Lower leg skin (tissue), 4 donors: Measurements from ENCODE around the gene DHX30. TPM values are rescaled to one million over a fixed set of nuclear protein-coding genes. Genes with fewer than 3 reads are reported as not detected.

Experiments used
- DNase-seq, 2 donors: peaks; one replicate each; pipeline ENCODE4 v3.0.0-alpha.2; 2019; ENCODE audit warnings: low spot score in 2 of 2
- H3K4me3 ChIP-seq: fragments of 200-600 bp; sonication (generic); 2 replicates; pipeline ENCODE4 v1.5.1; 2017; ENCODE audit warnings: mild to moderate bottlenecking, low read depth; ENCODE audit not compliant: poor library complexity, severe bottlenecking
- POLR2A ChIP-seq, 2 donors: fragments of 450-650 bp; IDR thresholded peaks; one replicate each; pipeline ENCODE4 v1.6.1; 2016 to 2017; ENCODE audit warnings: antibody characterized with exemption in 2 of 2, mild to moderate bottlenecking in 1 of 2, moderate library complexity in 1 of 2
- WGBS, 2 donors: methylation state at CpG; one replicate each; pipeline ENCODE4 v1.1.5; 2018; 5-methylcytosine and 5-hydroxymethylcytosine counted together
- intact Hi-C: fragments of 100-400 bp; cut with DNase I; formaldehyde crosslinking; loops from one replicate; pipeline ENCODE4 v1.15.0; 2023; ENCODE audit warnings: low total_unique reads
- total RNA-seq, 4 donors: library from RNA; depleted of rRNA; stranded (reverse); fragments of >200 nt; gene quantifications; one replicate each; pipeline ENCODE4 v1.1.0, GENCODE V29; 2016
- TF ChIP-seq, protein P1 (sequence below), 3 donors: fragments of 450-650 bp; IDR thresholded peaks; one replicate each; pipeline ENCODE4 v1.5.1; 2016; ENCODE audit warnings: antibody characterized with exemption in 3 of 3, mild to moderate bottlenecking in 3 of 3, moderate library complexity in 2 of 3

DHX30 gene
- total RNA-seq, 4 donors from 2014 or later, result 59.0 to 81.0 (median 66.7) TPM

DNA sequence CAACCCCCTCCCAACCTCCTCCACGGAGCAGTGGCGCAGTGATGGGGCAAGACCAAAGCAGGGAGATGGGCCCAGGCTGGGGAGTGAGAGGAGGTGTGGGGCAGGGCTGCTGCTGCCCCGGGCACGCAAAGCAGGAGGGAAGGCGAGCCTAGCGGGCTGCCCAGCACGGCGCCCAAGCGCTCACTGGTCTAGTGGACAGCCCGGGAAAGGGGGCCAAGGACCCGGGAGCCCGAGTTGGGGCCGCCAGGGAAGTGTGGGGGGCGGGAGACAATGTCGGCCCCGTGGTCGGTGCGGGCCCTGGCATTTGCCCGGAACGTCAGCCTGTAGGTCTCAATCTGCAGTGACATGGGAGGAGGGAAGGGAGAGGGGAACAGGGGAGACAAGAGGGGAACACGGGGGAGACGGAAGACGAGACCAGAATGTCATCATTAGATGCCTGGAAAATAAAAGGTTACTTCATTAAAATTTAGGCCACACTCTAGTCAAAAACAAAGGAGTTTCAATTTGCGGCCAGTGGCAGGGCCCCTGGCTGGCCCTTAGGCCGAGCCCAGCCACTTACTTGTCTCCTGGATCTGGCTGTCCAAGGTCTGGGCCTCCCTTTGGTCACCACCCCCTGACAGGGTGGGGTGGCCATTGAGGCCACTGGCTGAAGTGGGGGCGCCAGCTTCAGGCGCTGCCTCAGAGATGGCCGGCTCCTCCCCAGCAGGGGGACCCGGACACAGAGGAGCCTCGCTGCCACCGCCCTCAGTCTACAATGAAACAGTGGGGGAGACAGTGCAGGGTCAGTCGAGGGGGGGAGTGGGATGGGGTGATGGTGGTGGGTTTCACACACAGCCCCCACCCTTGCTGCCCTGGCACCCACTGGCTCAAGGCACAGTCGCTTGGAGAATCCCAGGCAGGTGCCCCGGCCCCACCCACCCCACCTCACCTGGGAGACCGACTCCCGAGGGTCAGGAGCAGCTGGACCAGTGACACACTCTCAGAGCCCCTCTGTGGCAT lies 50.0 kb downstream of the DHX30 start:
- no peak for DNase-seq

DNA sequence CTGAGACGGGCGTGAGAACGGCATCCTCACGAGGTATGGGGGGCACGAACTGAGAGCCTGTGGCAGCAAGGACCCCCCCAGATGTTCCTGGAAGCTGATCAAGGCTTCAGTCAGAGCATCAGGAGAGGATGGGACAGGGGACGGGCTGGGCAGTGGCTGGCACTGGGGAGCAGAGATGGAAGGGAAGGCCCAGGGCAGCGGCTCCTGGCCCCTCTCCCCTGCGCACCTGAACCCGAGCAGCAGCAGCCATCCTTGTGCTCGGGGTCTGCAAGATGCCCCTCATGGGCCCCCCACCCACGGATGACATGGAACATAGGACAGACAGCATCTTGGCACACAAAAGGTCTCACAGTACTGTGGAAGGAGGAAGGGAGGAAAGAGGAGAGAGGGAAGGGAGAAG lies 51.3 kb downstream of the DHX30 start:
- no peak for TF ChIP-seq POLR2A (IDR thresholded peaks at IDR 0.05)
- TF ChIP-seq, protein P1, sequence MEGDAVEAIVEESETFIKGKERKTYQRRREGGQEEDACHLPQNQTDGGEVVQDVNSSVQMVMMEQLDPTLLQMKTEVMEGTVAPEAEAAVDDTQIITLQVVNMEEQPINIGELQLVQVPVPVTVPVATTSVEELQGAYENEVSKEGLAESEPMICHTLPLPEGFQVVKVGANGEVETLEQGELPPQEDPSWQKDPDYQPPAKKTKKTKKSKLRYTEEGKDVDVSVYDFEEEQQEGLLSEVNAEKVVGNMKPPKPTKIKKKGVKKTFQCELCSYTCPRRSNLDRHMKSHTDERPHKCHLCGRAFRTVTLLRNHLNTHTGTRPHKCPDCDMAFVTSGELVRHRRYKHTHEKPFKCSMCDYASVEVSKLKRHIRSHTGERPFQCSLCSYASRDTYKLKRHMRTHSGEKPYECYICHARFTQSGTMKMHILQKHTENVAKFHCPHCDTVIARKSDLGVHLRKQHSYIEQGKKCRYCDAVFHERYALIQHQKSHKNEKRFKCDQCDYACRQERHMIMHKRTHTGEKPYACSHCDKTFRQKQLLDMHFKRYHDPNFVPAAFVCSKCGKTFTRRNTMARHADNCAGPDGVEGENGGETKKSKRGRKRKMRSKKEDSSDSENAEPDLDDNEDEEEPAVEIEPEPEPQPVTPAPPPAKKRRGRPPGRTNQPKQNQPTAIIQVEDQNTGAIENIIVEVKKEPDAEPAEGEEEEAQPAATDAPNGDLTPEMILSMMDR (IDR thresholded peaks at IDR 0.05), result no peak
- H3K4me3 ChIP-seq, result no peak overlapping the region
- DNase-seq, result no peak
- WGBS, 2 donors, result 89 to 91% methylated on average over 11 of the region's 11 CpGs
- intact Hi-C loops, result no loop called here

More for the DNA sequence above, 50.0 kb downstream of the DHX30 start:
- intact Hi-C loops, result no loop called here
- no peak overlapping the region for H3K4me3 ChIP-seq
- WGBS, 2 donors, result 83 to 87% methylated on average over 32 to 35 of the region's 36 CpGs
- TF ChIP-seq POLR2A (IDR thresholded peaks at IDR 0.05), result no peak
- TF ChIP-seq, protein P1 (IDR thresholded peaks at IDR 0.05), result no peak

DNA sequence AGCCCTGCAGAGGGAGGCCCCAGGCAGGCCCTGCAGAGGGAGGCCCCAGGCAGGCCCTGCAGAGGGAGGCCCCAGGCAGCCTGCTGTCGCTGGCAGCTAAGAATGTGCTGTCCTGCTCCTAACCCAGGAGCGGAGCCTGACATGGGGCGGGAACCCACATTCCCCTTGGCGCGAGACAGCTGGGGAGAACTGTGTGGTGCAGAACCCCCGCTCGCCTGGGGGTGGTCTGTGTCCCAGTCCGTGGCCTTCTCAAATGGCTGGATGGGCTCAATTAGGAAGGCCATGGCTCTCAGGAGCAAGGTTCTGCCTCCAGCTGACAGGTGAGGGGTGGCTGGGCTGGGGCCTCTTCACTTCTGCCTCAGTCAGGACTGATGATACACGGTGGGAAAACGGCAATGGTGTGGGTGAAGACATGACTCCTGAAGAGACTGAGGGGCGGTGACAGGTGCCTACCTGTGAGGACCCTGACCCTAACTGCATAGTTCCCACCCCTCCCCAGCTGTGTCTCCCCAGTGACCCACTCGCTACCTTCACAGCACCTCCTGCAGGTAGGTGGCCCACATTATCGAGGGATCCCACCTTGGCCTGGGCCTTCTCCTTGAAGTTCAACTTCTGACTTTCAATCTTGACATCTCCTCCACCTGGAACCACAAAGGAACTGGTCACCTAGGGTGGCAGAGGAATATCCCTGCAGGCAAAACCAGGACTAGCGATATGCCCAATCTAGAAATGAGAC lies 52.0 kb downstream of the DHX30 start:
- 87 to 90% methylated on average over 13 to 14 of the region's 14 CpGs for WGBS, 2 donors
- intact Hi-C loops, result no loop called here
- H3K4me3 ChIP-seq, result no peak overlapping the region
- no peak for DNase-seq
- TF ChIP-seq, protein P1 (IDR thresholded peaks at IDR 0.05), result no peak
- no peak for TF ChIP-seq POLR2A (IDR thresholded peaks at IDR 0.05)

DNA sequence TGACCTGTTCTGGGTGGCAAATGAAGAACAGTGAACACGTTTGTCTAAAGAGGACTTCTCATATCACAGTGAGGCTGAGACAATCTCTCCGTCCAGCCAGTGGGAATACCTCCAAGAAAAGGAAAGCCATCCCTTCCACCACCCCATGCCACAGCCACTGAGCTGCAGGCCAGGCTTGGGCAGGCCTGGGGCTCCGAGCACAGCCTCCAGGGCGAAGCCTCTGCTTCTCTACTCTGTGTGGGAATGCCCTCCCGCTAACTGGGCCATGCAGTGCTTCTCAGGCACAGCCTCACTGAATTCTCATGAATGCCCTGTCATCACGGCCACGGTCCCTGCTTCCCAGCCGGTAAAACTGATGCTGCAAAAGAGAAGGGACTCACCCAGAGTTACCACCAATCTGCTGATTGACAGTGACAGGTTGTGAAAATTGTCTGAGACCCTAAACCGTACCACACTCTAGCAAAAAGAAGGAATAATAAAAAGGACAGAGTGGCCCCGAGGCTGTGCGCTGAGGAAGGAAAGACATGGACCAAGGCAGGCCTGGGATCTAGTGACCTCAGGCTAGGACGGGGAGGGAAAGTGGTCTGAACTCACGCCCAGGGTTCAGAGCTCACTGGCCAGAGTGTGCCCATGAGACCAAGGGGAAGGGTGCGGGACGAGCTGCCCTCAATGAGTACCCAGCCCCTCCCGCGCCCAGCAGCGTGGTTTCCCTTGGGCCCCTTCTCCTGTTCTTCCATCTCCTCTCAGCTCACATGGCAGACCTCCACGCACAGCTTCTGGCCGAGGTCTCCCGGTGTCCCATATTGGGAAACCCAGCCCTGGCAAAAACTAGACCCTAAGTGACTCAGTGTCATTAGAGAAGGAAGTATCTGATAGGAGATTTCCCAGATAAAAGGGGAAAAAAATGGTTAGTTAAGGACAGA lies 52.8 kb downstream of the DHX30 start:
- WGBS, 2 donors, result 88 to 89% methylated on average over 21 of the region's 21 CpGs
- no peak for TF ChIP-seq POLR2A (IDR thresholded peaks at IDR 0.05)
- TF ChIP-seq, protein P1 (IDR thresholded peaks at IDR 0.05), result no peak
- no peak for DNase-seq
- intact Hi-C loops, result no loop called here
- H3K4me3 ChIP-seq, result no peak overlapping the region

DNA sequence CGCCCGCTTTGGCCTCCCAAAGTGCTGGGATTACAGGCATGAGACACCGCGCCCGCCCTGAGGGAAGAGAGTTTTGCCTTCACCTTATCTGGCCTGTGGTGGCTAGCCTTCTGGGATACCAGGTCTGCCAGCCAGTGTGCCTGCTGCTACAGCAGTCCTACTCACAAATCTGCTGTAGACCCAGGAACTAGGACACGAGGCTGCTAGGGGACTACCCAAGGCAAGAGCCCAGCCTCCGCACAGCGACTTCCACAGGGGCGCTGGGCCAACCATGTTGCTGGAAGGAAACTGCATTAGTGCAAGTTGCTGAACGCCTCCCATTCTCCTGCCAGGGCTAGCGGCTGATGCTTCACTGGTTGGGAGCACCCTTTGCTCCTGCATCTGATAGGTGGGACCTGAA lies 53.7 kb downstream of the DHX30 start:
- no peak for DNase-seq
- intact Hi-C loops, result no loop called here
- WGBS, 2 donors, result 57 to 68% methylated on average over 11 of the region's 11 CpGs
- TF ChIP-seq, protein P1 (IDR thresholded peaks at IDR 0.05), result no peak
- TF ChIP-seq POLR2A (IDR thresholded peaks at IDR 0.05), result no peak
- H3K4me3 ChIP-seq, result no peak overlapping the region
